GM19193 (cell line): ENCODE data around the gene POLR3GL.

Experiments used
- POLR2A ChIP-seq: IDR thresholded peaks from 4 replicates; pipeline ENCODE4 v1.6.1; 2011; ENCODE audit not compliant: insufficient read depth, insufficient read length; ENCODE audit errors: extremely low read depth

Gene POLR3GL

GRCh38 chr1:145960468-145961108 lies 3.9 kb upstream of the POLR3GL start:
- TF ChIP-seq POLR2A = peak; percentile 49

DNA sequence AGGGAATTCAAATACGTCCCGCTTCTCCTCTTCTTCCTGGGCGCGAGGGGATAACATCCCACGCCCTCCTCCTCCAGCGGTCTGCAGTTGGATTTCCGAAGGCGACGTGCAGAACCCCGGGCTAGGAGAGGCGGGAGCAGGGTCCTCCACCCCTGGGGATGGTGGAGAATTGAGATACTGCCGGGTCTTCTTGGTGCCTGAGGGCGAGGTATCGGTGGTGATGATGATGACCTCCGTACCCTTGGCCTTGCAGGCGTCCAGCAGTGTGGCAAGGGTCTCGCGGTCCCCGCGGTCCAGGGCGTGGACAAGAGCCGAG lies 3.4 kb upstream of the POLR3GL start:
- TF ChIP-seq POLR2A = no peak

DNA sequence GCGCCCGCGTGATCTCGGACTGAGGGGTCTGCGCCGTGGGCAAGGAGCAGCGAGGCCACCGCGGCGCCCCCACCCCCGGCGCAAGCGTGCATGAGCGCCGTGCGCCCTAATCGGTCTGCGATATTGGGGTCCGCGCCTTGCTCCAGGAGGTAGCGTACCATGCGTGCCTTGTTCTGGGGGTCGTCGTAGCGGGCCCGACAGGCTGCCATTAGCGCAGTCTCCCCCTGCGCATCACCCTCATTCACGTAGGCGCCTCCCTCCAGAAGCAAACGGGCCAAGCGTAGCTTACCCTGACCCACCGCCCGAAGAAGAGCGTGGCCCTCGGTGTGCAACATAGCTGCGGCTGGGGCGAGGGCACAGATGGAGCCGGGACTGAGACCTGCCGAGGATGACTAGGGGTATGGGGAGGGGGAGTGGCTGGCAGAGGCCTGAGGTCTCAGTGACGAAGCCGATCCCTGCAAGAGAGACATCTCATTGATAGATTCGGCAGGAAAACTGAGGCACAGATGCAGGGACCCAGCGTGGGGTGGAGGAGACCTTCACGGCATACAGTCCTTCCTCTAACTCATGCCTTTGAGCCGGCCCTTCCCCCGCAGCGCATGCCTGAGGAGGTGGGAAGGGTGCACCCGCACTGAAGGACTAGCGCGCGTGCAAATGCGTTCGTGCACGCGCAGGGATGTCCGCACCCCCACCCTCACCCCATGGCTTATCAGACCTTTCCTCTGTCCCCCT lies 2.9 kb upstream of the POLR3GL start:
- no peak for TF ChIP-seq POLR2A

DNA sequence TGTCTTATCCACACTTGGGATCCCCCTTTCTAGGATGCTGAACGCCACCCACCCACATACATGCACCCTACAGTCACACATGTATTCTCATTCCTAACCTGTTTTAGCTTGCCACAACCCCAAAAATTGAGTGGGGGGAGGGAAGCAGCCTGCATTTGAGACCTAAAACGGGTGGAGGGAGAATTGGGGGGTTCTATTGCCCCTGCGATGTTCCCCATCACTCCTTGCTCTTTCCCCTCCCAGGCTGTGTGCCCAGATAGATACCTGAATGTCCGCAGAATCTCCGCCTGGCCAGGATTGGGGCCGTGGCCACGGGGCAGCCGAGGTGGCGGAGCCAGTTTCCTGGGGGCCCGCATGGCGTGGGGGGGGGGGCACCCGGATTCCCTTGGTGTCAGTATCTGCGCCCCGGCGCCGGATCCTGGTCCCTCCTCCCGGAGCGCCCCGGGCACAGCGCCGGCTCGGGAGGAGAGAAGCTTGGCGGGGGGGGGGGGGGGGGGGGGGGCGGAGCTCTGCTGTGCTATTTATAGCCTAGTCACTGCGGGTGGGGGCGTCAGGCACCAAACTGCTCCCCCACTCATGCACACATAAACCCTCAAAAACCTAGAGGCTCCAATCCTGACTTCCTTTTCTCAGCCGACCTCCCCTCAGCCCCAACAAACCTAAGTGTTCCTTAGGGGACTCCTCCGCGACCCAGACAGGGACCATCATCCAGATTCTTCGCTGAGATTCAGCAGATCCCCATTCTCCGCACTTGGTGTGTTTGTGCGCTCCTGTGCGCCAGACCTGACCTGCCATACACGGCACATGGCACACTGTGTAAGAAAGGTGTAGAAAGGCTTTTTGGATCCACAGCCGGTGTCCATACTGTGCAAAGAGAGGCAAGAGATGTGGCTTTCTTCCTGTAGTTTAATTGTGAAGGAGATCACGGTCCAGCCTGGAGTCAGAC lies 2.1 kb upstream of the POLR3GL start:
- no peak for TF ChIP-seq POLR2A

GRCh38 chr1:145963265-145964019 lies 1.0 kb upstream of the POLR3GL start:
- no peak for TF ChIP-seq POLR2A

DNA sequence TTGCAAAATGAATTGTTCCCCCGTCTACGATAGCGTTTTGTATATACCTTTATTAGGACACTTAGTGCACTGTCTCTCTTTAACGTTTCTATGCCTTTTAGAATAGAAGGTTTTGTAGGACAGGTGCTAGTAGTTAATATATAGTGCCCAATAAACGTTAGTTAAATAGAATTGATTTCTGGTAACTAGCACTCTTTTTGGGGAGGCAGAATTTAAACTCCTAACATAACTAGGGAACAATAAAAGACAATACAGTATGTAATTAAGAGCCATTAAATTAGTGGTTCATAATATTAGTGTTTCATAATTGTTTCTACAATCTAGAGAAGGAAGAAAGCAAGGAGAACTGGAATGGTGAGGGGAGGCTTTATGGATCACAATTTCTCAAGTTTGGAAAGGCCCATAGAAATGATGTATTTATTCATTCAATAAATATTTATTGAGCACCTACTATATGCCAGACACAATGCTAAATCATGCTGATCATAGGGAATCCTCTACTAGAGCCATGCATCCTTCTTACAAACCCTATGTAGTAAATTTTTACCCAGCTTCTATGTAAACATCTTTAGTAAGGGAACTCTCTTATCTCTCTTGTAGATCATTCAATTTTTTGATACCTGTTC lies 742 bp downstream of the POLR3GL start:
- no peak for TF ChIP-seq POLR2A

DNA sequence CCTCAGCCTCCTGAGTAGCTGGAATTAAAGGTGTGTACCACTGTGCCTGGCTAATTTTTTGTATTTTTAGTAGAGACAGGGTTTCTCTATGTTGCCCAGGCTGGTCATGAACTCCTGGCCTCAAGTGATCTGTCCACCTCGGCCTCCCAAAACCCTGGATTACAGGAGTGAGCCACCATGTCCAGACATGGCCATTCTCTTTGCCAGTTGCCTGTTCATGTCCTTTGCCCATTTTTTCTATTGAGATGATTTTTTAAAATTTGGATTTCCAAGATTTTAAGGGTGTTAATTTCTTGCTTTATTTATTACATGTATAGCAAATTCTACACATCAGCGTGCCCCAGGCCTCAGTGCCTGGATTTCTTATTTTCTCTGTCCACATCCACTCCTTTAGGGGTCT lies 2.8 kb downstream of the POLR3GL start:
- no peak for TF ChIP-seq POLR2A

DNA sequence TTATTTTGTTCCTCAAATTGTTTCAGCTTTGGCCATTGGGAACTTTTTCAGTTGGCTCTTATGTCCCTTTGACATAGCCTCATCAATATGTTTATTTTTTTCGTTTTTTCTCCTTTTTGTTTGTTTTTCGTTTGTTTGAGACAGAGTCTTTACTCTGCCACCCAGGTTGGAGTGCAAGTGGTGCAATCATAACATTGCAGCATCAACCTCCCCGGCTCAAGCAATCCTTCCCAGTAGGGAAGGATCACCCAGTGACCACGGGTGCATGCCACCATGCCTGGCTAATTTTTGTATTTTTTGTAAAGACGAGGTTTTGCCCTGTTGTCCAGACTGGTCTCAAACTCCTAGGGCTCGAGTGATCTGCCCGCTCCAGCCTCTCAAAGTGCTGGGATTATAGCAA lies 8.1 kb downstream of the POLR3GL start:
- no peak for TF ChIP-seq POLR2A

- no peak for TF ChIP-seq POLR2A
These were observed 10.2 kb downstream of the POLR3GL start for GRCh38 chr1:145974721-145975120.

GRCh38 chr1:145975216-145975615 lies 10.7 kb downstream of the POLR3GL start:
- no peak for TF ChIP-seq POLR2A

GRCh38 chr1:145977016-145977415 lies 12.5 kb downstream of the POLR3GL start:
- no peak for TF ChIP-seq POLR2A

DNA sequence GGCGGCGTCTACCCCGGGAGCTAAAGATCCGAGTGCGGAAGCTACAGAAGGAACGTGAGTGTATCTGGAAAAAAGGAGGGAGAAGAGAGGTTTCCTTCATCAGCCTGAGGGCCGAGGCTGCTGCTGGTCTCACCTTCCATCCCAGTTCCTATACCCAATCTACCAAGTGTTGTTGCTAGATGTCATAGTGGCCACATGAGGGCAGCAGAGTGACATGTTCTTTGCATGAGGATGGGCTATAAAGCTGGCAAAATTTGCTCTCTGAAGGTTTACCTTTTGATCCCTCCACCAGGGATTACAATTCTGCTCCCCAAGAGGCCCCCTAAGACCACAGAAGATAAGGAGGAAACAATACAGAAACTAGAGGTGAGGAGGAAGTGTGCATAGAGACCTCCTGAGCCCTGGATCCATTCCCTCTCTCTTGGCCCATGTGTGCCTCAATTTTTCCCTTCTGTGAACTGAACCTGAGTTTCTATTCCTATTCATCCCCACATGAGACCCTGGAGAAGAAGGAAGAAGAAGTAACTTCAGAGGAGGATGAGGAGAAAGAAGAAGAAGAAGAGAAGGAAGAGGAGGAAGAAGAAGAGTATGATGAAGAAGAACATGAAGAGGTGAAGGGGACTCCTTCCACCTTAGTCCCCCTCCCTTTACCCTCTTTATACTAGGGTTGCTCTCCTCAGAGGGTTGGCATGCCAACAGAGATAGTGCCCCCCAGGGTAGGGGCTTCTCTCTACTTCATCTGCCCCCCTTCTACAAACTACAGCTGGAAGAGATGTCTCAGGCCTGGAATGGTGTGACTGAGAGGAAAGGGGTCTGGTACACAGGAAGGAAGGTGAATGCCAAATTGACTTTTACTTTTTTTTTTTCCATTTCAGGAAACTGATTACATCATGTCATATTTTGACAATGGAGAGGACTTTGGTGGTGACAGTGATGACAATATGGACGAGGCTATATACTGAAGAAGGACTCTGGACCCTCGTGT lies 13.3 kb downstream of the POLR3GL start:
- no peak for TF ChIP-seq POLR2A

GRCh38 chr1:145978471-145978853 lies 14.0 kb downstream of the POLR3GL start:
- TF ChIP-seq POLR2A = no peak
